IMR-90 (cell line): ENCODE measurements around the gene RFK. TPM values are rescaled to one million over a fixed set of nuclear protein-coding genes. Genes with fewer than 3 reads are reported as not detected.
"Not testable (repeated sequence)": the region's sequence is repeated elsewhere in the genome, so short reads cannot be mapped to it uniquely, and the experiment has no call there.

Experiments
- ATAC-seq: fragments of 200-7000 bp; cut with Tn5 transposase; 2 replicates; pipeline ENCODE4 v1.9.1; 2020; ENCODE audit warnings: low read depth, mild to moderate bottlenecking, moderate library complexity
- BruUV-seq: library from RNA; stranded (reverse); fragments of 400-500 nt; replicated peaks from 2 replicates; lab custom pipeline; 2021; lab: Mats Ljungman, UMichigan
- CTCF ChIA-PET: fragments of 300-600 bp; formaldehyde crosslinking; extraction: SDS; loops from one replicate; lab custom pipeline; 2021; ENCODE audit warnings: antibody characterized with exemption; lab: Yijun Ruan, JAX
- POLR2A ChIA-PET: fragments of 300-600 bp; sonication (Branson Sonifier 250); formaldehyde crosslinking; loops from one replicate; lab custom pipeline; 2022; ENCODE audit warnings: antibody characterized with exemption; ENCODE audit not compliant: unreplicated experiment; lab: Charles Lee
- DNase-seq: peaks from one replicate; pipeline ENCODE4 v3.0.0; 2013
- H2AFZ ChIP-seq: replicated peaks from 2 replicates; pipeline ENCODE3; 2013; ENCODE audit warnings: low read length, mild to moderate bottlenecking; ENCODE audit not compliant: poor library complexity
- H2AK5ac ChIP-seq: 2 replicates; pipeline ENCODE4 v1.6.1; 2013; ENCODE audit warnings: low read depth, low read length, inconsistent platforms
- H2AK9ac ChIP-seq: replicated peaks from 2 replicates; pipeline ENCODE3; 2013; ENCODE audit warnings: mild to moderate bottlenecking, low read depth, low read length, moderate library complexity; ENCODE audit not compliant: poor library complexity
- H2BK120ac ChIP-seq: 2 replicates; pipeline ENCODE4 v1.6.1; 2013; ENCODE audit warnings: low read depth, low read length, inconsistent platforms
- H2BK15ac ChIP-seq: 3 replicates; pipeline ENCODE4 v1.6.1; 2013; ENCODE audit warnings: low read depth, low read length, inconsistent platforms
- H2BK20ac ChIP-seq: 2 replicates; pipeline ENCODE4 v1.6.1; 2013; ENCODE audit warnings: low read depth, mild to moderate bottlenecking, inconsistent platforms, low read length, moderate library complexity
- H2BK5ac ChIP-seq: 2 replicates; pipeline ENCODE4 v1.6.1; 2013; ENCODE audit warnings: mild to moderate bottlenecking, low read depth, low read length, inconsistent platforms; ENCODE audit not compliant: poor library complexity, severe bottlenecking
- H3K14ac ChIP-seq: replicated peaks from 2 replicates; pipeline ENCODE4 v1.6.1; 2013; ENCODE audit warnings: low read depth, low read length, inconsistent platforms
- H3K18ac ChIP-seq: 2 replicates; pipeline ENCODE4 v1.6.1; 2013; ENCODE audit warnings: low read depth, low read length, control low read depth
- H3K23ac ChIP-seq: 2 replicates; pipeline ENCODE4 v1.6.1; 2013; ENCODE audit warnings: low read depth, low read length, inconsistent platforms
- H3K27ac ChIP-seq: 2 replicates; pipeline ENCODE4 v1.5.1; 2013; ENCODE audit warnings: mild to moderate bottlenecking, control low read depth, low read length; ENCODE audit not compliant: insufficient read depth
- H3K27me3 ChIP-seq: 2 replicates; pipeline ENCODE4 v1.6.1; 2013; ENCODE audit warnings: low read length; ENCODE audit not compliant: control insufficient read depth, insufficient read depth
- H3K36me3 ChIP-seq: 2 replicates; pipeline ENCODE4 v1.6.1; 2013; ENCODE audit warnings: low read length, mixed read lengths; ENCODE audit not compliant: control insufficient read depth, insufficient read depth
- H3K4ac ChIP-seq: 2 replicates; pipeline ENCODE4 v1.6.1; 2013; ENCODE audit warnings: low read depth, low read length, inconsistent platforms
- H3K4me1 ChIP-seq: 2 replicates; pipeline ENCODE4 v1.6.1; 2013; ENCODE audit warnings: low read length, mixed read lengths; ENCODE audit not compliant: control insufficient read depth, insufficient read depth
- H3K4me2 ChIP-seq: 2 replicates; pipeline ENCODE4 v1.6.1; 2013; ENCODE audit warnings: low read depth, mild to moderate bottlenecking, control low read depth, low read length, moderate library complexity
- H3K4me3 ChIP-seq: 2 replicates; pipeline ENCODE4 v1.5.1; 2013; ENCODE audit warnings: low read depth, mild to moderate bottlenecking, control low read depth, low read length, moderate library complexity; ENCODE audit not compliant: insufficient read depth
- H3K56ac ChIP-seq: 2 replicates; pipeline ENCODE4 v1.6.1; 2013; ENCODE audit warnings: low read length, inconsistent platforms; ENCODE audit not compliant: insufficient read depth; ENCODE audit errors: extremely low read depth
- H3K79me1 ChIP-seq, 2 experiments: 2 replicates each; pipeline ENCODE4 v1.6.1; 2013; ENCODE audit warnings: low read length in 2 of 2, inconsistent platforms in 1 of 2, low read depth in 1 of 2
- H3K9ac ChIP-seq: 2 replicates; pipeline ENCODE4 v1.6.1; 2013; ENCODE audit warnings: low read depth, low read length, control low read depth
- H3K9me1 ChIP-seq: 2 replicates; pipeline ENCODE4 v1.6.1; 2013; ENCODE audit warnings: low read length, inconsistent platforms; ENCODE audit not compliant: insufficient read depth
- H3K9me3 ChIP-seq: 2 replicates; pipeline ENCODE4 v1.6.1; 2013; ENCODE audit warnings: low read length; ENCODE audit not compliant: control insufficient read depth, insufficient read depth
- H4K20me1 ChIP-seq: 2 replicates; pipeline ENCODE4 v1.6.1; 2013; ENCODE audit warnings: low read length, inconsistent platforms; ENCODE audit not compliant: insufficient read depth
- H4K5ac ChIP-seq: 2 replicates; pipeline ENCODE4 v1.6.1; 2013; ENCODE audit warnings: mild to moderate bottlenecking, low read depth, low read length, control low read depth
- H4K8ac ChIP-seq, 2 experiments: 2 replicates each; pipeline ENCODE4 v1.6.1; 2013; ENCODE audit warnings: low read depth in 2 of 2, low read length in 2 of 2, control low read depth in 1 of 2, inconsistent platforms in 1 of 2
- H4K91ac ChIP-seq: 2 replicates; pipeline ENCODE4 v1.6.1; 2013; ENCODE audit warnings: low read depth, low read length, inconsistent platforms; ENCODE audit not compliant: insufficient read depth
- WGBS, 2 experiments: methylation state at CpG; one replicate each; pipeline versions ENCODE4 v1.1.5 to v1.1.7; 2013; ENCODE audit warnings: missing lambda C conversion rate in 2 of 2; ENCODE audit not compliant: insufficient read length in 1 of 2; ENCODE audit errors: extremely low coverage in 2 of 2; 5-methylcytosine and 5-hydroxymethylcytosine counted together
- dilution Hi-C: fragments of 300-500 bp; cut with HindIII; formaldehyde crosslinking; loops from one replicate; pipeline ENCODE4 v1.14.3; 2018; ENCODE audit warnings: low sequenced_read_pairs; ENCODE audit not compliant: unreplicated experiment
- in situ Hi-C: fragments of 300-500 bp; cut with MboI; formaldehyde crosslinking; loops from 3 replicates; pipeline ENCODE4 v1.14.3; 2019; ENCODE audit warnings: low sequenced_read_pairs, inconsistent platforms, mixed read lengths
- intact Hi-C: fragments of 100-400 bp; cut with micrococcal nuclease; formaldehyde crosslinking; loops from 2 replicates; pipeline ENCODE4 v1.10.0; 2022
- polyA plus RNA-seq, 3 experiments: library from polyadenylated mRNA; depleted of rRNA; stranded (reverse); fragments of >200 nt; gene quantifications; 2 replicates each; pipeline ENCODE4 v1.2.3, GENCODE V29; 2012; ENCODE audit warnings: low replicate concordance in 1 of 3
- total RNA-seq: library from RNA; depleted of rRNA; stranded (reverse); fragments of >200 nt; gene quantifications from 2 replicates; pipeline ENCODE4 v1.2.3, GENCODE V29; 2012

Gene RFK
- total and polyA plus RNA-seq, 2 of the 4 experiments (the other 2 are of a cell fraction), result 10.3 to 13.8 TPM

GRCh38 chr9:76434897-76435296 is 40.7 kb upstream of the RFK start:
- H4K8ac ChIP-seq, H3K27ac ChIP-seq, H3K56ac ChIP-seq, H3K36me3 ChIP-seq, H3K9ac ChIP-seq, H2BK20ac ChIP-seq, H3K9me3 ChIP-seq, ATAC-seq, in situ Hi-C loops, H4K20me1 ChIP-seq, H3K4me3 ChIP-seq, H2BK5ac ChIP-seq, H2BK15ac ChIP-seq, CTCF ChIA-PET, H2AK5ac ChIP-seq, H3K4me1 ChIP-seq, H2AK9ac ChIP-seq, H4K91ac ChIP-seq, H3K18ac ChIP-seq, DNase-seq, intact Hi-C loops, dilution Hi-C loops, H2BK120ac ChIP-seq, H3K79me1 ChIP-seq, H2AFZ ChIP-seq, H3K4ac ChIP-seq, H3K14ac ChIP-seq, H4K5ac ChIP-seq, BruUV-seq, H3K27me3 ChIP-seq, H3K4me2 ChIP-seq, POLR2A ChIA-PET, H3K23ac ChIP-seq, H3K9me1 ChIP-seq: not testable (repeated sequence)
- WGBS, 2 experiments, result 100% methylated on average over 4 of the region's 6 CpGs; no CpG with 5 or more reads in 1 of the 2 experiments
